ENCODE results near the gene CXCL5.

CXCL5 gene

DNA sequence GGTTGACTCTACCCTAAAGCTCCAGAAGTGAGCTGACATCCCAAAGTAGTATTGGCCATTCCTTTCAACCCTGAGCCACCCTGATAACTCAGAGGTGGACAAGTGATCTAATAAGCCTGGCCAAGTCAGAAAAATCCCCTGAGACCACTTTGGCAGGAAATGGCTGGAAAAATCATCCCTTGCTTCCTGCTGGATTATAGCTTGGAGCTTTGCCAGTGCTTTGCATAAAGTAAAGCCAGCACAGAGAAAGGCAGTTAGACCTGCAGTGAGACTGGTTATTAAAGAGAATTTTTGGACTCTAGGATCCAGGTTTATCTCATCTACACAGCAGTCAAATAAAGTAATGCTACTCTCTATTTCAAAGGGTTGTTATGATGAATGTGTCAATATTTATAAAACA is 33.6 kb upstream of the CXCL5 start:
- no peak for DNase-seq (ENCODE audit: low read depth)

DNA sequence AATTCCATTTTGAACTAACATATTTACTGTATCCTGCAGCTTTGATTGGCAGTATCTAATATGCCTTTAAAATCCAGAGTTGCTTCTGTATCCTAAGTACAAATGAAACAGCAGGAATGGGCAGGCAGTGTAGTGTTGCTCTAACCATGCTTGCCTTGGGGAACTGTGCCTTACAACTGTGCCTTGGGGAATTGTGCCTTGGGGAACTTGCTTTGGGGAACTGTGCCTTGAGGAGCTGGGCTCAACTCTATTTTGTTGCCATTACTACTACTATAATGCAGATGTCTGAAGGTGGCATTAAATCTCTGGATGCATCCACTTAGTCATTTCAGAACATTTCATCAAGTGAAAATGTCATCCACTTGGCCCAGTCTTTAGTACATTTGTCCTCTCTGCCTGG is 33.1 kb upstream of the CXCL5 start:
- no peak for DNase-seq (ENCODE audit: low read depth)
- TF ChIP-seq, protein P1, sequence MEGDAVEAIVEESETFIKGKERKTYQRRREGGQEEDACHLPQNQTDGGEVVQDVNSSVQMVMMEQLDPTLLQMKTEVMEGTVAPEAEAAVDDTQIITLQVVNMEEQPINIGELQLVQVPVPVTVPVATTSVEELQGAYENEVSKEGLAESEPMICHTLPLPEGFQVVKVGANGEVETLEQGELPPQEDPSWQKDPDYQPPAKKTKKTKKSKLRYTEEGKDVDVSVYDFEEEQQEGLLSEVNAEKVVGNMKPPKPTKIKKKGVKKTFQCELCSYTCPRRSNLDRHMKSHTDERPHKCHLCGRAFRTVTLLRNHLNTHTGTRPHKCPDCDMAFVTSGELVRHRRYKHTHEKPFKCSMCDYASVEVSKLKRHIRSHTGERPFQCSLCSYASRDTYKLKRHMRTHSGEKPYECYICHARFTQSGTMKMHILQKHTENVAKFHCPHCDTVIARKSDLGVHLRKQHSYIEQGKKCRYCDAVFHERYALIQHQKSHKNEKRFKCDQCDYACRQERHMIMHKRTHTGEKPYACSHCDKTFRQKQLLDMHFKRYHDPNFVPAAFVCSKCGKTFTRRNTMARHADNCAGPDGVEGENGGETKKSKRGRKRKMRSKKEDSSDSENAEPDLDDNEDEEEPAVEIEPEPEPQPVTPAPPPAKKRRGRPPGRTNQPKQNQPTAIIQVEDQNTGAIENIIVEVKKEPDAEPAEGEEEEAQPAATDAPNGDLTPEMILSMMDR (conservative IDR thresholded peaks at IDR 0.05; ENCODE audit: low read depth, low read length), result no peak
- no peak overlapping the region for H3K4me3 ChIP-seq (ENCODE audit: low read depth, low read length)

More for the DNA sequence above, 33.6 kb upstream of the CXCL5 start:
- TF ChIP-seq, protein P1 (conservative IDR thresholded peaks at IDR 0.05; ENCODE audit: low read depth, low read length), result no peak
- H3K4me3 ChIP-seq (ENCODE audit: low read depth, low read length), result no peak overlapping the region

DNA sequence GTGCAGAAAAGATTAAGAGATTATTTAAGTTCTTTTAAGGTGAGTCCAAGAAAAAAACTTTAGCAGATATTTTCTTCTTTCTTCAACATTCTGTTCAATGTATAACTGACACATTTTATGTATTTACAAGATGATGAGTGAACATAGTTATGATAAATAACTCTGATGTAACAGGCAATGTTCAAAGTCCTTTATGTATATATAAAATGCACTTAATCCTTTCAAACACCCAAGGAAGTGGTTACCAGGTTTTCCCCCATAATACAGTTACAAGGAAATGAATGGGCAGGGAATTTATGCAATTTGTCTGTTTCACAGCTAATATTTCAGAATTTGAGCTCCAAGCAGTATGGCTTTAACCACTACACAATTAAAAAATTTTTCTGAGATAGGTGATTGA is 31.8 kb upstream of the CXCL5 start:
- no peak for DNase-seq (ENCODE audit: low read depth)
- H3K4me3 ChIP-seq (ENCODE audit: low read depth, low read length), result no peak overlapping the region
- TF ChIP-seq, protein P1 (conservative IDR thresholded peaks at IDR 0.05; ENCODE audit: low read depth, low read length), result no peak

DNA sequence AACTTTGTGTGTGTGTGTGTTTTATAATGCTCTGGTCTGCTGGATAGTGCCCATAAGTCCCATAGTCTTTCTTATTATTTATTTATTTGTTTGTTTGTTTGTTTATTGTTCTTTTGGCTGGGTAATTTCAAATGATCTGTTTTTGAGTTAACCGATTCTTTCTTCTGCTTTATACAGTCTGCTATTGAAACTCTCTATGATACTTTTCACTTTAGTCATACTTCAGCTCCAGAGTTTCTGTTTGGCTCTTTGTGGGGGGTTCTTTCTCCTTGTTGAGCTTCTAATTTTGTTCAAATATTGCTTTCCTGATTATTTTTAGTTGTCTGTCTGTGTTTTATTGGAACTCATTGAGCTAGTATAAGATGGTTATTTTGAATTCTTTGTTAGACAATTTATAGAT is 30.0 kb upstream of the CXCL5 start:
- H3K4me3 ChIP-seq (ENCODE audit: low read depth, low read length), result no peak overlapping the region
- TF ChIP-seq, protein P1 (conservative IDR thresholded peaks at IDR 0.05; ENCODE audit: low read depth, low read length), result no peak
- no peak for DNase-seq (ENCODE audit: low read depth)

DNA sequence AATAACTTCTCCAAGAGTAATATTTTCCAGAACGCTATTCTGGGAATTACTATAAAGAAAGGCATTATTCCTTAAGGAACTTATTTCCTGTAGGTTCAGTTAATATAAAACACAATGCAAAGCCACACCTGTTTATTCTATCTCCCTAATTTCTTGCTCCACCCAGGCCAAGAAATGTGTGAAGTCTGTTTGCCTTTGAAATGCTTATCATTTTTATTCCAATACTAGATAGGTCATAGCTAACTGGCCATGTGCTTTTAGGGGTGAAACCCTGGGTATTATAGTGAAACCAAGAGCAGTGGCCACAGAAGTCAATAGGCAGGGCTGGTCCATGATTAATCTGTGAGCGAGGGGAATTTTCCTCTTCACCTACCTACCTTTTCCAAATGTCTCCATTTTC is 25.2 kb upstream of the CXCL5 start:
- TF ChIP-seq, protein P1 (conservative IDR thresholded peaks at IDR 0.05; ENCODE audit: low read depth, low read length), result no peak
- no peak overlapping the region for H3K4me3 ChIP-seq (ENCODE audit: low read depth, low read length)
- DNase-seq (ENCODE audit: low read depth), result no peak

DNA sequence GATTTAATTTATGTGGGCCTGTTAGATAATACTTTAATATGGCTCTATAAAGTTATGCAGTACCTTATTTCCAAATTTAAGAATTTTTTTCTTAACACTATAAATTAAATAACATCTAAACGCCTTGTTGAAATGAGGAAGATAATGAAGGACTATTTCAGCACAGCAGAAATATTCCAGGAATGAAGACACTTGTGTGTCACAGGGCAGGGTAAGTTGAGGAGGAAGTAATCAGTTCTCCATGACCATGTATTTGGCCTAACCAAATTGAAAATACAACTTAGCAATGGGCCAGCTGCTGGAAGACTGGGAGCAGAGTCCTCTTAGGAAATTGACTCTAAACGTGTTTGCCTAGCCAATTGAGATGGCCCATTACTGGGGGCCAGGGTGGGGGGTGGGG is 23.1 kb upstream of the CXCL5 start:
- TF ChIP-seq, protein P1 (conservative IDR thresholded peaks at IDR 0.05; ENCODE audit: low read depth, low read length), result no peak
- DNase-seq (ENCODE audit: low read depth), result no peak
- no peak overlapping the region for H3K4me3 ChIP-seq (ENCODE audit: low read depth, low read length)

DNA sequence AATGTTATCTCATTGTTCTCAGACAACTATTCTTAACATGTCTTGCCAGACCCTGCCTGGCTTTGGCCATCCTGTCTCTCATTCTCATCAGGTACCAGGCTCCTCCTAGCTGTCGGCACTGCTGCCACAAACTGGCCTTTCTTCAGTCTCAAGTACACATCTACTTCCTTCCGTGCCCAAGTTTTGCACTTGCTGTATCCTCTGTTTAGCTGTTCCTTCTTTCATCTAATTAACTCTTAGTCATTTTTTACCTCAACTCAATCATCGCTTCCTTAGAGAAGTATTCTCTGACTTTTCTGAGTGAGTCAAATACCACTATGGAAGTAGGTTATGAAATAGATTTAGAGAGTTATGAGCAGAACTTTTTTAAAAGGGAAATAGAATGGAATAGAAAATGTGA is 20.3 kb upstream of the CXCL5 start:
- no peak overlapping the region for H3K4me3 ChIP-seq (ENCODE audit: low read depth, low read length)
- TF ChIP-seq, protein P1 (conservative IDR thresholded peaks at IDR 0.05; ENCODE audit: low read depth, low read length), result no peak
- DNase-seq (ENCODE audit: low read depth), result no peak

Data from choroid plexus epithelial cell (primary cell).